Prostate gland (tissue), 2 donors: ENCODE results near the gene TSC22D2.

Source experiments
- CTCF ChIP-seq, 4 experiments: fragments of 200-600 bp in 2 of 4; fragments of 450-650 bp in 2 of 4; sonication (generic) in 2 of 4; IDR thresholded peaks; 1 replicate in 3 of 4; 2 replicates in 1 of 4; pipeline ENCODE4 v1.5.1; 2016 to 2019; ENCODE audit warnings: antibody characterized with exemption in 4 of 4, mild to moderate bottlenecking in 2 of 4, moderate library complexity in 2 of 4
- POLR2A ChIP-seq: fragments of 450-650 bp; IDR thresholded peaks from one replicate; pipeline ENCODE4 v1.6.1; 2016; ENCODE audit warnings: antibody characterized with exemption, mild to moderate bottlenecking
- POLR2AphosphoS5 ChIP-seq: sonication (generic); formaldehyde crosslinking; IDR thresholded peaks from one replicate; pipeline ENCODE4 v1.6.1; 2017; ENCODE audit warnings: antibody characterized with exemption

DNA sequence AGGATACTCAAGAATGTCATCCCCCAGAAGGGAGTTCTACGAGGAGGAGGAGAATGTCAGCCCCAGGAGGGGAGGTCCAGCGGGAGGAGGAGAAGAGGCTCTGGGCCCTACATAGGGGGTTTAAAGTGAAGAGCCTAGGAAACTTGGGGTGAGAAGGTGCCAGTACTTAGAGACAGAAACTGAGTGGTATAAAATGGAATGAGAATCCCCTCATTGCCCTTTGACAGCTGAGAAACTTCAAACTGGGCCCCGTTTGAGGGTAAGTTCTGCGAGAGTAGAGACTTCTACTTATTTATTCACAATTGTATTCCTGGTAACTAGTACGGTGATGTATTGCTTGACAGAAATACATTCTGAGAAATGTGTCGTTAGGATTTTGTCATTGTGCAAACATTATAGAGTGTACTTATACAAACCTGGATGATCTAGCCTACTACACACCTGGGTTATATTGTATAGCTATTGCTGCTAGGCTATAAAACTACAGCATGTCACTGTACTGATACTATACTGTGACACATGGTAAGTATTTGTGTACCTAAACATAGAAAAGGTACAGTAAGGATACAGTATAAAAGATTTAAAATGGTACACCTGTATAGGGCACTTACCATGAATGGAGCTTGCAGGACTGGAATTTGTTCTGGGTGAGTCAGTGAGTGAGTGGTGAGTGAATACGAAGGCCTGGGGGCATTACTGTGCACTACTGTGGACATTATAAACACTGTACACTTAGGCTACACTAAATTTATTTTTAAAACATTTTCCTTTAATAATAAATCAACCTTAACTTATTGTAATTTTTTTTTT, 62.0 kb downstream of the TSC22D2 start:
- TF ChIP-seq CTCF (IDR thresholded peaks at IDR 0.05), result no peak
- TF ChIP-seq POLR2A, result no peak
- no peak for TF ChIP-seq POLR2AphosphoS5
